NCI-H69 (cell line): ENCODE data around the gene TSPAN4.

ENCODE experiments used
- DNase-seq: peaks from one replicate; lab custom pipeline; 2025; lab: John Stamatoyannopoulos, UW

TSPAN4 gene

DNA sequence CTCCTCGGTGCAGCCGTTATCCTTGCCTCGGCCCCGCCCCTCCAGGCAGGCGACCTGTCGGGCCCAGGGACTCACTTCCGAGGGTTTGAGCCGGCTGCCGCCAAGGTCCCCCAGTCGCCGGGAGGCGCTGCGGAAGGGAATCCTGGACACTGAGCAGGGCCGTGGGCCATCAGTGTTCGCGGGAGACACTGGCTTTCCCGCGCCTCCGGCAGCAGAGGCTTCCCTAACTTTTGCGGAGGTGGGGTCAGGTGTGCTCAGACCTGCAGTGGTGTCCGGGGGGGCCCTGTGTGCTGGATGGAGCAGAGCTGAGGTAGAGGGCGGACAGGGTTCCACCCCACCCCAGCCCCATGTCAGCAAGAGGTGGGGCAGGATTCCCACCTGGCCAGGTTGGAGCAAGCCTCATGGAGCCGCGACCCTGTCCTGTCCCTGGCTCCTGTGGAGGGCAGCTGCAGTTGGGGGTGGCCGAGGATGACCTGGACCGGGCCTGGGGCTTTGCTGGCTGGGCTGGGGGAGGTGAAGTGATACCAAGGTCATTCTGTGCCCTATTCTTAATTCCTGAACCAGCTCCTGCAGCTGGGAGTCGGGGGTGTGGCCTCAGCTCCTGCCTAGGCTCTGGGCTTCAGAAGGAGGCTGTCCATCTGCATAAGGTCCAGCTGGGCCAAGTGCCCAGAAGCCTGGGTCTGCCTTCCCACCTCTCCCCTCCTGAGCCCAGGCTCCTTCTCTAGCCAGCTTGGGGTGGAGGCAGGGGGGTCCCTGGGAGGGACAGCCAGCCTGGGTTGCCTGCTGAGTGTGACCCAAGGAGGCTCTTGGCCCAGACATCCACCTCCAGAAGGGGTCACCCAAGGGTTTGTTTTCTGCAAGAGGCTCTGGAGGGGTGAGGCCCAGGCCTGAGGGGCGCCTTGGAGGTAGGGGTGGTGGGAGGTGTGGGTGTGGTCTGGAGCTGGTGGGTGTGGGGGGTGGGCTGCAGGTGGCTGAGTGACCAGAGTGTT lies 8.4 kb downstream of the TSPAN4 start:
- peak; percentile 68 for DNase-seq

DNA sequence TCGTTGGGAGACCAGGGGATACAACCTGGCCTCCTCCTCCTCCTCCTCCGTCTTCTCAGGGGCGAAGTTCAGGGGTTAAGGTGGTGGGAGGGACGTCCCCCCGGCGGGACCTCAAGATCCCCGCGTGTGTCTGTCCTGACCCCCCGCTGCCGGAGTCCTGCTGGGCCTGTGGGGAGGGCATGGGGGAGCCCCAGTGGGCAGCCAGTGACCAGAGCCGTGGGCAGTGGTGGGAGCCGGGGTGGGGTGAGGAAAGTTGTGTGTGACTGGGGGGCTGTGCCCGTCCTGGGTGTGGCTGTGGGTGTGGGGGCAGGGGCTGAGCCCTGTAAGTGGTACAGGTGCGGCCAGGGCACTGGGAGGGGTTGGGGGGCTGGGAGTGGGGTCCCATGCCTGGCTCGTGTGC lies 10.1 kb downstream of the TSPAN4 start:
- DNase-seq = no peak

DNA sequence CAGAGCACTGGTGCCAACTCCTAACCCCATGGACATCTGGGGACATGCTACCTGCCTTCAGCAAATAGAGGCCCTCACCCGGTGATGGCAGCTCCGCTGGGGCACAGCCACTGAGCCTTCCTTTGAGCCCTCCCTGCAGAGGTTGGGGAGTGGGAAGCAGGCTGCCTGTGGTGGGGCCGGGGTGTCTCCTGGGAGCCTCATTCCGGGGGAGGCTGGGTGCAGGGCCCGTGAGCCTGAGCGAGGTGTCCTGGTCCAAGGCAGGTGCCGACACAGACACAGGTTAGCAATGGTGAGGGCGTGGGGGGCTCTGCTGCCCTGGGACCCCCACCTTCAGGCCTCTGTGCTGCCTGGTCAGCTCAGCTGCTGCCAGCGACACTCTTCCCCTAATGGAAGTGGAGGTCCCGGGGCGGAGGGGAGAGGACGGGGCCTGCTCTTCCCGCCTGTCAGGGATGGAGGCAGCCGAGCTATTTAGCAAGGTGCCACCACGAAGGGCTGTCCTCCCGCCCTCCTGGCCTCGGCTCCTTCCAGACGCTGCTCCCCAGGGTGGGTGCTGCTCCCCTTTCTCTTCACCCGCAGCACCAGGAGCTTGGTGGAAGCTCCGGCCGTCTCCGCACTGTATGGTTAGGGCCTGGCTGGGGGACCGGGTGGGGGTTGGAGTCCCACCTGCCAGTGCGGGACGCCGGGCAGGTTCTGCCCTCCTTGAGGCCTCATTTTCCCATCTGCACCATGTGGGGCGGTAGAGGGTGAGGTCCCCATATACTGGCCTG lies 11.2 kb downstream of the TSPAN4 start:
- DNase-seq = no peak

- DNase-seq = no peak
Measured at GRCh38 chr11:854601-855329, 12.1 kb downstream of the TSPAN4 start.

DNA sequence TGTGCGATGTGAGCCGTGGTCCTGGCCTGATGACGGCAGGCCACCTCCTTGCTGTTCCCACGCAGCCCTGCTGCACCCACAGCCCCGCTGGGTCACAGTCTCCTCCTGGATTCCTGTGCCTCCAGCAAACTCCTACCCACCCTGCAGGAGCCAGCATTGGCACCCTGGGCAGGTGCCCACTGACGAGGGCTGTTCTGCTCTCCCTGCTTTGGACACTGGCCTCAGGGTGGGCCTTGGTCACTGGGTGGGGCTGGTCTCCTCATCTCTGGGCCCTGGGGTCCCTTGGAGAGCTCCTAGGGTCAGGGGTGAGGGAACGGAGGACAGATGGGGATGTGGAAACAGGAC lies 12.7 kb downstream of the TSPAN4 start:
- no peak for DNase-seq

DNA sequence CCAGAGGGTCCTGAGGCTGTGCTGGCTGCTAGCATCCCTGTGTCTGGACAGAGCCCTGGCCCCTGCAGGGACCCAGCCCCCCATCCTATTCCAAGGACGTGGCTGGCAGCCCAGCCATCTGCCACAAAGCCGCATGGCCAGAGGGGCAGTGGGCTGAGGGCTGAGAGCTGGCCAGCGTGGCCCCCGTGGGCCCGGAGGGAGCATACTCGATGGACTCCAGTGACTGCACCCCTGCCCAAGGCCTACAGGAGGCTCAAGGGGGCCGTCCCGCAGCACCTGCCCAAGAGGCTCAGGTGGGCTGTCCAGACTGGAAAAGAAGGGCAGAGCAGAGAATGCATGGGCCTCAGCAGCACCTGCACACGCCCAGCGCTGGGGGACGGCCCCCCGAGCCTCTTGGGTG lies 13.1 kb downstream of the TSPAN4 start:
- DNase-seq = no peak

GRCh38 chr11:856397-856796 lies 13.7 kb downstream of the TSPAN4 start:
- DNase-seq = peak; percentile 68

DNA sequence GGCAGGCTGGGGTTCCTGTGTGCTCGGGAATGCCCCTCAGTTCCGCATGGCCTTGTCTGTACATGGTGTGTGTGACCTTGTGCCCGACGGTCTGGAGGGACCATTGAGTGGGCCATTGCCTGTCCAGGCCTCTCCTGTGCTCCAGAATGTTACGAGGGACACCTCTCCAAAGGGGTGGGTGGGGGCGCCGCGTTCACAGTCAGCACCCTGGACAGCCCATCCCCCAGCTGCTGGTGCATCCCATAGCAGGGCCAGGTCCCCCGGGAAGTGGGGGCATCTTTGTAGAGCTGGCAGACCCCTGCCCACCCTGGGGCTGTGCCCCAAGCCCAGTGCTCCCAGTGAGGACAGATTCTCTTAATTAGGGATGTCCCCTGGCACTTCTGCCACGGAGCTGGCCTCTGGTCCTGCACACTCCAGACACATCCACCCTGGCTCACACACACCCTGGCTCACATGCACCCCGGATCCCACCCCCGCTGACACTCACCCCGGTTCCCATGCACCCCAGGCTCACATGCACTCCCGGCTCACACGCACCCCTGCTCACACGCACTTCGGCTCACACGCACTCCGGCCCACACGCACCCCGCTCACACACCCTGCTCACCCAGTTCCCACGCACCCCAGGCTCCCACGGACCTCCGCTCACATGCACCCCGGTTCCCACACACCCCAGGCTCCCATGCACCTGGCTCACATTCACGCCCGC lies 15.6 kb downstream of the TSPAN4 start:
- DNase-seq = no peak

GRCh38 chr11:858762-859339 lies 16.2 kb downstream of the TSPAN4 start:
- DNase-seq = no peak

DNA sequence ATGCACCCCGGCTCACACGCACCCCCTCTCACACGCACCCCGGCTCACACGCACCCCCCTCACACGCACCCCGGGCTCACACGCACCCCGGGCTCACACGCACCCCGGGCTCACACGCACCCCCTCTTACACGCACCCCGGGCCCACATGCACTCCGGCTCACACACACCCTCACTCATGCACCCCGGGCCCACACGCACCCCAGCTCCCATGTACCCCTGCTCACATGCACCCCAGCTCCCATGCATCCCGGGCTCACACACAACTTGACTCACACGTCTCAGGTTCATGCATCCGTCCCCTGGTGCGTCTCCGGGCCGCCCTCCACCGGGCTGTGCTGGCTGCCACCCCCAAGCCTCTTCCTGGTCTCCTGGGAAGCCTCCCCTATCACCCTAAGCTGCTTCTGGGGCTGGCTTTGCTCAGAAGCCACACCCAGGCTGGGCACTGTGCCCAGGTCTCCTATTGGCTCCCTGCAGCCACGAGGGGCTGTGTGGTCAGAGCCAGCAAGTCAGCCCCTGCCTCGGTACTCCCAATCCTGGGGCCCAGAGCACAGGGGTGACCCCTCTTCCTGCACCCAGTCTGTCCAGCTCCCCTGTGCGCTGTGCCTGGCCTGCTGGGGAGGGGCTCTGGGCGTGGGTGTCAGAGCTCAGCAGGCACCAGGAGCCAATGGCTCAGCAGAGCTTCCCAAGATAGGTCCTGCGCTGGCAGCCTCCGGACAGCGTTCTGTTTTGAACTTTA lies 16.9 kb downstream of the TSPAN4 start:
- peak; percentile 94 for DNase-seq

DNA sequence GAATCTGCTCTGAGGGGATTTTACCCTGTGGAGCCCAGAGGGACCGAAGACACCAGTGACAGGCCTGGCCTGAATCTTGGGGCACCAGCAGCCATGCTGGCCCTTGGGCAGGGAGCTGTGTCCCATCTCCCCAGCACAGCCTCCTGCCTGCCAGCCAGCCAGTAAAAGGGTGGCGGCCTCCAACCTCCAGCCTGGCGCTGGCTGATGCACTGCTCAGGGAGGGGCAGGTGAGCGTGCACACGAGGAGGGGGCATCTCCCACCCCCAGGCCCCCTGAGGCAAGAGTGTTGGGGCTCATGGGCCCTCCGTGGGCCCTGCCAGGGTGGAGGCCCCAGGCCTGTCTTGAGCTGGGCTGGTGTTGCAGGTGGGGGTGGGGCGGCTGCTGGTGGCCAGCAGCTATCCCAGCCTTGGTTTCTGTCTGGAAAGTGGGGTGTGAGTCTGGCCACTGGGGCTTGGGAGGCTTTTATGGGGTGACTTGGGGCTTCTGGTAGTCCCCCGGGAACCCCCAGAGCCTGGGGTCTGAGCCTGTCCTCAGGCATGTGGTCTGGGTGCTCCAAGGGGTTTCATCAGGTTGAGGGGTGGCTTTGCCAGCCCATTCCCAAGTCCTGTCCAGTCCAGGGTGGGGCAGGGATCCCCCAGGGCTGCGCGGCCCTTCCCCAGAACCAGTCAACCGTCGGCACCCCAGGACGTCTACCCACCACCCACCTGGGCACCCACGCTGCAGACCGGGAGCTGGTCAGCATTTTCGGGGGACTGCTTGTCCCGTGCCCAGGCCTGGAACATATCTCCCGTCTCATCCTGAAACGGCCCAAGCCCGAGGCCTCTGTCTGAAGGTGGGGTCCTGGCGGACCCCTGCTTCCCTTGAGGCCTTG lies 17.8 kb downstream of the TSPAN4 start:
- DNase-seq = no peak

DNA sequence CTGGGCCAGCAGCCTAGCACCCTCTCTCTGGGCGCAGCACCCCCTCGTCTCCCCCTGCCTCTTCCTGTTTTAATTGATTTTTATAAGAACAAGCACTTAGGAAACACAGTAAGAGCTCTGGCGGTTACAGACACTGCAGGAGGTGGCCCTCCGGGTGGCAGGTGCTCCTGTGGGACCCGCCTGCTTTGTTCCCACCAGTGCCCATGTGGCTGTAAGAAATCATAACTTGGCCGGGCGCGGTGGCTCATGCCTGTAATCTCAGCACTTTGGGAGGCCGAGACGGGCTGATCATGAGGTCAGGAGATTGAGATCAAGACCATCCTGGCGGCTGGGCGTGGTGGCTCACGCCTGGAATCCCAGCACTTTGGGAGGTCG lies 18.4 kb downstream of the TSPAN4 start:
- DNase-seq = peak; percentile 37

- peak; percentile 53 for DNase-seq
Measured at GRCh38 chr11:862081-862661, 19.5 kb downstream of the TSPAN4 start.

GRCh38 chr11:862696-863022 lies 20.0 kb downstream of the TSPAN4 start:
- no peak for DNase-seq

- no peak for DNase-seq
Measured at GRCh38 chr11:863023-863909, 20.6 kb downstream of the TSPAN4 start.

- no peak for DNase-seq
Measured at GRCh38 chr11:863910-864827, 21.5 kb downstream of the TSPAN4 start.

DNA sequence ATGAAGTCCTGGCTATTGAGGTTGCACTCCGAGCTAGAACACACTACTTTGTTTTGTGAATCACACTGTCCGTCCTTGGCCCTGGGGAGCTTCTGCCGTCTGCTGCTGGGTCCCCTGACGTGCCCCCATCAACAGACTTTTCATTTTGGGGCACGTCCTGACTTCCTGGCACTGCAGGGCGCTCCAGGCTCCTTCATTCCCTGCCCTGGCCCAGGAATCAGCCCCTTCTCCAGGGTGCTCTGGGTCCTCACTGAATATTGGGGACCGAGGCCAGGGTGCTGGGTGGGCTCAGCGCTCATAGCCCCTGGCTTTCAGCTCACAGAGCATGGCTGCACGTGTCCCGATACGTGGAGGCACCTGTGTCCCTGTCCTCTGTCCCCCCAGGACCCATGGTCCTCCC lies 22.2 kb downstream of the TSPAN4 start:
- no peak for DNase-seq
